Measurements from ENCODE around the gene LMAN2L. TPM values are rescaled to one million over a fixed set of nuclear protein-coding genes. Genes with fewer than 3 reads are reported as not detected.
A peak's percentile ranks its signal among the peaks of the same experiment; 100 is the strongest.

The LMAN2L gene, protein sequence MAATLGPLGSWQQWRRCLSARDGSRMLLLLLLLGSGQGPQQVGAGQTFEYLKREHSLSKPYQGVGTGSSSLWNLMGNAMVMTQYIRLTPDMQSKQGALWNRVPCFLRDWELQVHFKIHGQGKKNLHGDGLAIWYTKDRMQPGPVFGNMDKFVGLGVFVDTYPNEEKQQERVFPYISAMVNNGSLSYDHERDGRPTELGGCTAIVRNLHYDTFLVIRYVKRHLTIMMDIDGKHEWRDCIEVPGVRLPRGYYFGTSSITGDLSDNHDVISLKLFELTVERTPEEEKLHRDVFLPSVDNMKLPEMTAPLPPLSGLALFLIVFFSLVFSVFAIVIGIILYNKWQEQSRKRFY
- 9.5 and 12.2 TPM in 2 replicates for total RNA-seq (ENCODE audit: low replicate concordance)

DNA sequence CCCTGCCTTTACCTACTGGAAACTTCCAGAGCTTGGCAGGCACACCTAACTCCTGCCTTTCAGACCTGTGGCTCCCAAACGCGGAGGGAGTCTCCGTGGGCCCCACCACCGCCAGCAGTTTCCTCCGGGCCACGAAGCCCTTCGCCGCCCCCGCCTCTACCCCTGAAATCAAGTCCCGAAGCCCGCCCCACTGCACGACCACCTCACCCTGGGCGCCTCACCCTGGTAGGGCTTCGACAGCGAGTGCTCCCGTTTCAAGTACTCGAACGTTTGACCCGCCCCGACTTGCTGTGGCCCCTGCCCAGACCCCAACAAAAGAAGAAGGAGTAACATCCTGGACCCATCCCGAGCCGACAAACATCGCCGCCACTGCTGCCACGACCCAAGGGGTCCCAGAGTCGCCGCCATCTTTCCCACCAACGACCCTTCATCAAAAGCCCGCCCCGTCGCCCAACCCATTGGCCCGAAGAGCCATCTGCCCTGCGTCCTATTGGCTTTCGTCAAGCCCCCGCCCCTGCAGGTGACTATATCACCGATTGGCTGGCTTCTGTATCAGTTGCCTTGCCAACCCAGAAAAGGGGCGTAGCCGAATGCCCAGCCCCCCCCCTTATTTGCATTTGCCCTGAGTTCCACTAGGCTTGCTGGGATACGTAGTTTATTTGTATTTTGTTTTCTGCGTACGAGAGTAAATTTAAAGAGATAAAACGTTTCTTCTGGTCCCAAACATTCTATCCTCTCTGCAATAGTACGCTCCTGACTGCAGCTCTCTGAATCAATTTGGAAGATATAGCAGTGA, at the start of gene LMAN2L:
LMAN2L (minus strand) TSS at position 432 of the 796 bp plus-strand sequence; CDS start at position 408, 24 bp downstream.
- peak; percentile 96 for DNase-seq (ENCODE audit: low read depth)
- peak within 1 kb of the TSS; percentile 85 for H3K4me3 ChIP-seq (ENCODE audit: low read depth, low read length)
- TF ChIP-seq, protein P1, sequence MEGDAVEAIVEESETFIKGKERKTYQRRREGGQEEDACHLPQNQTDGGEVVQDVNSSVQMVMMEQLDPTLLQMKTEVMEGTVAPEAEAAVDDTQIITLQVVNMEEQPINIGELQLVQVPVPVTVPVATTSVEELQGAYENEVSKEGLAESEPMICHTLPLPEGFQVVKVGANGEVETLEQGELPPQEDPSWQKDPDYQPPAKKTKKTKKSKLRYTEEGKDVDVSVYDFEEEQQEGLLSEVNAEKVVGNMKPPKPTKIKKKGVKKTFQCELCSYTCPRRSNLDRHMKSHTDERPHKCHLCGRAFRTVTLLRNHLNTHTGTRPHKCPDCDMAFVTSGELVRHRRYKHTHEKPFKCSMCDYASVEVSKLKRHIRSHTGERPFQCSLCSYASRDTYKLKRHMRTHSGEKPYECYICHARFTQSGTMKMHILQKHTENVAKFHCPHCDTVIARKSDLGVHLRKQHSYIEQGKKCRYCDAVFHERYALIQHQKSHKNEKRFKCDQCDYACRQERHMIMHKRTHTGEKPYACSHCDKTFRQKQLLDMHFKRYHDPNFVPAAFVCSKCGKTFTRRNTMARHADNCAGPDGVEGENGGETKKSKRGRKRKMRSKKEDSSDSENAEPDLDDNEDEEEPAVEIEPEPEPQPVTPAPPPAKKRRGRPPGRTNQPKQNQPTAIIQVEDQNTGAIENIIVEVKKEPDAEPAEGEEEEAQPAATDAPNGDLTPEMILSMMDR (IDR thresholded peaks at IDR 0.05; ENCODE audit: insufficient read depth, low read length) = no peak

DNA sequence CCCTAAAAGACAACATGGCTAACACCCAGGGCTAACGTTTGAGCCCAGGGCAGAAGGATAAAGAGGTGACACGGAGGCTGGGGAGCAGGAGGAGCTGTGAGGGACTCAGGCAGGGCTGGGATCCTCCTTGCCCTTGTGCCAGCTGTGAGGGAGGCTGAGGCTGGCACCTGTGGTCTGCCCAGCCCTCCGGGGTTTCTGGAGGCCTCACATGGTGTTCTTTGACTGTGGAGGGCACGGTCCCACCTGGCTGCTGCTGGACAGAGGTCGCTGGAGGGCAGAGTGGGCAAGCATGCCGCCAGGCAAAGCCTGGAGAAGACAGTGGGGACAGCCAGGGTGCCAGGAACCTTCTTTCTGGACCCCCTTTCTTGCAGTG, 49.4 kb upstream of the LMAN2L start:
- TF ChIP-seq, protein P1 (IDR thresholded peaks at IDR 0.05; ENCODE audit: insufficient read depth, low read length) = no peak
- DNase-seq (ENCODE audit: low read depth) = no peak
- H3K4me3 ChIP-seq (ENCODE audit: low read depth, low read length) = no peak overlapping the region

DNA sequence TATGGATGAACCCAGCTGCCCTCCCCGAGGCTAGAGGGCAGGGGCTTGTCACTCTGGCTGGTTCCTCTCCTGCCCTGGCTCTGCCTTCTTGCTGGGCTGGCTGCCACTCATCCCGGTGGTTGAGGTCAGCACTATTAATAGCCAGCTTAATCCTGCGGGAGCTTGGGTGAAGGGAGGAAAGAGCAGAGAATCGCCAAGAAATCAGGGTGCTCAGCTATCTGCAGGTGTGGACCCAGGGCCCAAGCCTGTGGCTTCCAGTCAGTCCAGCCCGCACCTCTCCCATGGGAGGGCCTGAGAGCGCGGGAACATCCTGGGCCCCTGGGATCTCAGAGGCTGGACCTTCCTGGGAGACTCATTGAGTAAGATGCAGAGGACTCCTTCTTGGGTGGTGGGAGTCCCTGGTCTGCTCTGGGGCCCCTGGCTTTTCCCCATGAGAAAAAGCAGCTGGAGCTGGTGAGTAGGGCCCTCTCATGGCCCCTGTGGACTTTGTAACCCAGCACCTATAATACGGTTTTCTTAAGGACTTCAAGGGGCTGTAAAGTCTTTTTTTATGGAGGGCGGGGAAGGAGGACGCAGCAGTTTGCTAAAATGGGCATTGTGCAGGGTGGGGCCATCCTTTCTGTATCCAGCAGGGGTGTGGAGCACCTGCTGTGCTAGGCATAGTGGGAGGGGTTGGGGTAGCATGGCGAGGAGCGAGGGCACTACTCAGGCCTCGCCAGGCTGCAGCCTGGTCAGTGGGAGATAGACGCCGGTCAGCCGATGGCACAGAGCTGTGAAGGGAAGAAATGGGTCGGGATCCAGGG, 48.8 kb upstream of the LMAN2L start:
- DNase-seq (ENCODE audit: low read depth) = peak; percentile 47
- TF ChIP-seq, protein P1 (IDR thresholded peaks at IDR 0.05; ENCODE audit: insufficient read depth, low read length) = no peak

DNA sequence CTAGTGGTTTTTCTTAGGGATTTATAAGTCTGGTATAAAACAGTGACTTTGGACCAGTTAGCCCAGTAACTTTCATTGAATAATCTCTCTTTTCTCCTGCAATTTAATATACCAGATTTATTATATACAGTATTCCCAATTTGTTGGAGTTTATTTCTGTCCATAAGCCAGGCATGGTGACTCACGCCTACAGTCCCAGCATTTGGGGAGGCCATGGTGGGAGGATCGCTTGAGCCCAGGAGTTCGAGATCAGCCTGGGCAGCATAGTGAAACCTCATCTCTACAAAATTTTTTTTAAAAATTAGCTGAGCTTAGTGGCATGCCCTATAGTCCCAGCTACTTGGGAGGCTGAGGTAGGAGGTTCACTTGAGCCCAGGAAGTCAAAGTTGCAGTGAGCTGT, 47.5 kb upstream of the LMAN2L start:
- peak; percentile 37 for DNase-seq (ENCODE audit: low read depth)
- no peak overlapping the region for H3K4me3 ChIP-seq (ENCODE audit: low read depth, low read length)
- TF ChIP-seq, protein P1 (IDR thresholded peaks at IDR 0.05; ENCODE audit: insufficient read depth, low read length) = no peak

More for the DNA sequence above, 48.8 kb upstream of the LMAN2L start:
- H3K4me3 ChIP-seq (ENCODE audit: low read depth, low read length) = no peak overlapping the region

DNA sequence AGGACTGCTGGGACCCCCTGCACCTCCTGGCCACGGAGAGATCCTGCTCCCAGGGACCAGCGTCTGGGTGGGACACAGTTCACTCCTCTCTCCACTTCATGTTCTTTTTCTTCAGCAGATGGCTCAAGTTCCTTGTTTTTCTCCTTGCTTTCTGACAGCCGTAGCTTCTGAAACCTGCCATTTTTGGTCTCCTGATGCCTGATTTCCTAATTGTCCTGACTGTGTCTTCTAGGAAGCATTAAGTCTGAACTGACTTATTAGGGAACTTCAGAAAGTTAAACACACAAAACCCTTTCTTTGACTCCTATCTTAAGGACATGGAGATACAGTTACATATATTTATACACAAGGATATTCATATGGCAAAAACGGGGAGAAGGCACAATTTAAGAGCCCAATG, 43.5 kb upstream of the LMAN2L start:
- TF ChIP-seq, protein P1 (IDR thresholded peaks at IDR 0.05; ENCODE audit: insufficient read depth, low read length) = no peak
- H3K4me3 ChIP-seq (ENCODE audit: low read depth, low read length) = no peak overlapping the region
- no peak for DNase-seq (ENCODE audit: low read depth)

DNA sequence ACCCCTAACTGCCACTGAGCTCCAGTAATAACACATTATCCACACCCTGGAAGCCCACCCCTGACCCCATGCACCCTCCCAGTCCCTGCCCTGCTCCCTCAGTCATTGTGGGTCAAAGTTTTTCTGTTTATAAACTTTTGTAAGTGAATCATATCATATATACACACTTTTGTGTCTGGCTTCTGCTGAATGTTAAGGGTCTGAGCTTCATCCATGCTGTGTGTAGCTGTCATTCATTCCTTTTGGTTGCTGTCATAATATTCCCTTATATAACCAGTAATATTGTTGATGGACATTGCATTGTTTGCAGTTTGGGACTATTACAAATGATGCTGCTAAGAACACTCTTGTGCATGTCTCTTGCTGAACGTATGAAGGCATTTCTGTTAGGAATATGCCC, 35.3 kb upstream of the LMAN2L start:
- DNase-seq (ENCODE audit: low read depth) = no peak
- no peak overlapping the region for H3K4me3 ChIP-seq (ENCODE audit: low read depth, low read length)
- TF ChIP-seq, protein P1 (IDR thresholded peaks at IDR 0.05; ENCODE audit: insufficient read depth, low read length) = no peak
